Neuronal stem cell (in vitro differentiated cells): ENCODE measurements around the gene MRAS.
A peak's percentile ranks its signal among the peaks of the same experiment; 100 is the strongest.

Experiments
- DNase-seq: peaks from one replicate; pipeline ENCODE4 v3.0.0-alpha.2; 2013; ENCODE audit warnings: low spot score
- H2AFZ ChIP-seq: one replicate; pipeline ENCODE4 v1.6.1; 2013; ENCODE audit warnings: mild to moderate bottlenecking, low read length, inconsistent platforms
- H2AK5ac ChIP-seq: 2 replicates; pipeline ENCODE4 v1.6.1; 2013; ENCODE audit warnings: low read depth, mild to moderate bottlenecking, inconsistent platforms, low read length, moderate library complexity, mixed read lengths
- H2BK120ac ChIP-seq: 2 replicates; pipeline ENCODE4 v1.6.1; 2013; ENCODE audit warnings: low read depth, mild to moderate bottlenecking, inconsistent platforms, low read length, moderate library complexity, mixed read lengths
- H2BK12ac ChIP-seq: one replicate; pipeline ENCODE4 v1.6.1; 2013; ENCODE audit warnings: low read length, inconsistent platforms
- H2BK15ac ChIP-seq: 2 replicates; pipeline ENCODE4 v1.6.1; 2013; ENCODE audit warnings: mild to moderate bottlenecking, low read length, inconsistent platforms, mixed read lengths
- H2BK5ac ChIP-seq: one replicate; pipeline ENCODE4 v1.6.1; 2013; ENCODE audit warnings: inconsistent platforms, mild to moderate bottlenecking, low read length, moderate library complexity
- H3K14ac ChIP-seq: one replicate; pipeline ENCODE4 v1.6.1; 2013; ENCODE audit warnings: low read length, inconsistent platforms
- H3K18ac ChIP-seq: 2 replicates; pipeline ENCODE4 v1.6.1; 2013; ENCODE audit warnings: low read length, inconsistent platforms
- H3K23ac ChIP-seq: 2 replicates; pipeline ENCODE4 v1.6.1; 2013; ENCODE audit warnings: low read depth, mild to moderate bottlenecking, mixed read lengths, low read length, inconsistent platforms; ENCODE audit not compliant: poor library complexity
- H3K27ac ChIP-seq: replicated peaks from 3 replicates; pipeline ENCODE4 v1.5.1; 2013; ENCODE audit warnings: low read length, inconsistent platforms
- H3K27me3 ChIP-seq, 3 experiments: 2 replicates each; pipeline ENCODE4 v1.6.1; 2013; ENCODE audit warnings: low read length in 3 of 3, mild to moderate bottlenecking in 2 of 3, inconsistent platforms in 1 of 3, low read depth in 1 of 3, mixed read lengths in 1 of 3, moderate library complexity in 1 of 3; ENCODE audit not compliant: control insufficient read depth in 3 of 3, insufficient read depth in 3 of 3
- H3K36me3 ChIP-seq, 2 donors: replicated peaks in 1 of 2; 2 replicates each; pipeline ENCODE4 v1.6.1; 2013; ENCODE audit warnings: low read length in 2 of 2; ENCODE audit not compliant: control insufficient read depth in 2 of 2, insufficient read depth in 2 of 2
- H3K4ac ChIP-seq: 2 replicates; pipeline ENCODE4 v1.6.1; 2013; ENCODE audit warnings: inconsistent platforms, mild to moderate bottlenecking, low read length, moderate library complexity
- H3K4me1 ChIP-seq, 2 donors: 1 replicate in 1 of 2; 2 replicates in 1 of 2; pipeline ENCODE4 v1.6.1; 2013; ENCODE audit warnings: low read length in 2 of 2, low read depth in 1 of 2; ENCODE audit not compliant: control insufficient read depth in 2 of 2, insufficient read depth in 1 of 2
- H3K4me2 ChIP-seq: one replicate; pipeline ENCODE4 v1.6.1; 2013; ENCODE audit warnings: mild to moderate bottlenecking, low read length, inconsistent platforms; ENCODE audit not compliant: insufficient read depth, poor library complexity, severe bottlenecking
- H3K4me3 ChIP-seq, 2 donors: 2 replicates each; pipeline ENCODE4 v1.5.1; 2013; ENCODE audit warnings: low read length in 2 of 2, mild to moderate bottlenecking in 2 of 2, inconsistent platforms in 1 of 2, moderate library complexity in 1 of 2
- H3K79me1 ChIP-seq: one replicate; pipeline ENCODE4 v1.6.1; 2013; ENCODE audit warnings: low read depth, mild to moderate bottlenecking, inconsistent platforms, low read length, moderate library complexity
- H3K9ac ChIP-seq: one replicate; pipeline ENCODE4 v1.6.1; 2013; ENCODE audit warnings: mild to moderate bottlenecking, low read depth, low read length, inconsistent platforms; ENCODE audit not compliant: poor library complexity
- H3K9me3 ChIP-seq, 2 donors: replicated peaks in 1 of 2; 2 replicates each; pipeline versions ENCODE3 to v1.6.1; 2013; ENCODE audit warnings: low read length in 2 of 2, mild to moderate bottlenecking in 2 of 2, inconsistent platforms in 1 of 2, low read depth in 1 of 2, mixed read lengths in 1 of 2, moderate library complexity in 1 of 2; ENCODE audit not compliant: control insufficient read depth in 2 of 2, insufficient read depth in 1 of 2
- H4K8ac ChIP-seq: one replicate; pipeline ENCODE4 v1.6.1; 2013; ENCODE audit warnings: low read depth, mild to moderate bottlenecking, inconsistent platforms, low read length, moderate library complexity
- H4K91ac ChIP-seq: one replicate; pipeline ENCODE4 v1.6.1; 2013; ENCODE audit warnings: low read length, low read depth, mild to moderate bottlenecking, inconsistent platforms; ENCODE audit not compliant: poor library complexity
- WGBS, 2 donors: extraction: QIAGEN DNeasy Blood & Tissue Kit; methylation state at CpG; one replicate each; pipeline ENCODE4 v1.1.7; 2013; ENCODE audit warnings: missing lambda C conversion rate in 2 of 2, mixed read lengths in 1 of 2; ENCODE audit not compliant: insufficient read length in 2 of 2, insufficient replicate concordance in 1 of 2; ENCODE audit errors: extremely low coverage in 2 of 2; 5-methylcytosine and 5-hydroxymethylcytosine counted together

Gene MRAS

GRCh38 chr3:138383715-138384465, 35.5 kb downstream of the MRAS start:
- no peak overlapping the region for H3K23ac ChIP-seq
- H3K9ac ChIP-seq = no peak overlapping the region
- H3K4ac ChIP-seq = no peak overlapping the region
- H2AFZ ChIP-seq = no peak overlapping the region
- peaks cover 0 to 4% of the 10 kb centered on the region in 2 donors for H3K9me3 ChIP-seq
- H2BK5ac ChIP-seq = no peak overlapping the region
- no peak overlapping the region for H4K91ac ChIP-seq
- H2AK5ac ChIP-seq = no peak overlapping the region
- no peak for DNase-seq
- H3K4me3 ChIP-seq = no peak overlapping the region
- H2BK12ac ChIP-seq = no peak overlapping the region
- no peak overlapping the region for H2BK15ac ChIP-seq
- H3K79me1 ChIP-seq = no peaks in the 10 kb centered on the region
- no peak overlapping the region for H3K14ac ChIP-seq
- H3K18ac ChIP-seq = no peak overlapping the region
- H3K27ac ChIP-seq = no peak overlapping the region
- 100% methylated on average over 2 of the region's 10 CpGs for WGBS, 2 donors
- no peak overlapping the region for H2BK120ac ChIP-seq
- no peaks in the 10 kb centered on the region for H3K36me3 ChIP-seq
- no peak overlapping the region for H4K8ac ChIP-seq
- peaks cover 4 to 9% of the 10 kb centered on the region in 2 donors for H3K4me1 ChIP-seq
- no peak overlapping the region for H3K4me2 ChIP-seq
- H3K27me3 ChIP-seq = no peaks in the 10 kb centered on the region

DNA sequence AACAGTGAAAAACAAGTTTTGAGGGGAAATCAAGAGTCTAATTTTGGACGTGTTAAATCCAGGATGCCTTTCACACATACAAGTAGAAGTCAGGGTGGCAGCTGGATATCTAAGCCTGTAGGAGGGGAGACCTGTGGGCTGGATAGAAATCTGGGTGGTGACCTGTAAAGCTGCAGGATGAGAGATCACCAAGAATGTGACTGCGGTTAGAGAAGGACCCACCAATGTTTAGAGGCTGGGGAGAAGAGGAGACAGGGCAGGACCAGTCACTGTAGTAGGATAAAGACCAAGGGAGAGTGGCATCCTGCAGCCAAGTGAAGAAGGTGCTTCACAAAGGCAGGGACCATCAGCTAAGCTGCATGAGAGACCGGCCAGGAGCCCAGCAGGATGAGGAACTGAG, 36.2 kb downstream of the MRAS start:
- H3K79me1 ChIP-seq = no peaks in the 10 kb centered on the region
- H2AK5ac ChIP-seq = no peak overlapping the region
- H3K4me2 ChIP-seq = no peak overlapping the region
- no CpG with 5 or more reads among the region's 3 CpGs for WGBS, 2 donors
- no peaks in the 10 kb centered on the region for H3K27me3 ChIP-seq
- H3K23ac ChIP-seq = no peak overlapping the region
- no peak overlapping the region for H3K14ac ChIP-seq
- no peak for DNase-seq
- no peak overlapping the region for H3K18ac ChIP-seq
- H3K4me1 ChIP-seq = peaks cover 4 to 9% of the 10 kb centered on the region in 2 donors
- H2BK5ac ChIP-seq = no peak overlapping the region
- H4K91ac ChIP-seq = no peak overlapping the region
- peaks cover 0 to 4% of the 10 kb centered on the region in 2 donors for H3K9me3 ChIP-seq
- no peak overlapping the region for H4K8ac ChIP-seq
- no peak overlapping the region for H3K9ac ChIP-seq
- no peak overlapping the region for H3K4me3 ChIP-seq
- H2BK120ac ChIP-seq = no peak overlapping the region
- H3K36me3 ChIP-seq = no peaks in the 10 kb centered on the region
- no peak overlapping the region for H2BK15ac ChIP-seq
- no peak overlapping the region for H3K4ac ChIP-seq
- H2AFZ ChIP-seq = no peak overlapping the region
- no peak overlapping the region for H3K27ac ChIP-seq
- H2BK12ac ChIP-seq = no peak overlapping the region

GRCh38 chr3:138384976-138385375, 36.6 kb downstream of the MRAS start:
- Histone ChIP-seq H2BK5ac (no peak overlapping the region), H2AFZ (no peak overlapping the region), H3K18ac (no peak overlapping the region), H2AK5ac (no peak overlapping the region), H3K4me3 (no peak overlapping the region), H3K27me3 (no peaks in the 10 kb centered on the region), H2BK120ac (no peak overlapping the region), H3K27ac (no peak overlapping the region), H4K8ac (no peak overlapping the region), H3K9ac (no peak overlapping the region), H3K9me3 (peaks cover 0 to 4% of the 10 kb centered on the region in 2 donors), H2BK15ac (no peak overlapping the region), H3K79me1 (no peaks in the 10 kb centered on the region), H3K4ac (no peak overlapping the region), H3K14ac (no peak overlapping the region), H3K4me2 (no peak overlapping the region), H4K91ac (no peak overlapping the region), H2BK12ac (no peak overlapping the region), H3K23ac (no peak overlapping the region), H3K36me3 (no peaks in the 10 kb centered on the region), H3K4me1 (peaks cover 4 to 9% of the 10 kb centered on the region in 2 donors)
- no peak for DNase-seq
- 83% methylated on average over 1 of the region's 5 CpGs; no CpG with 5 or more reads in 1 of the 2 donors for WGBS, 2 donors

DNA sequence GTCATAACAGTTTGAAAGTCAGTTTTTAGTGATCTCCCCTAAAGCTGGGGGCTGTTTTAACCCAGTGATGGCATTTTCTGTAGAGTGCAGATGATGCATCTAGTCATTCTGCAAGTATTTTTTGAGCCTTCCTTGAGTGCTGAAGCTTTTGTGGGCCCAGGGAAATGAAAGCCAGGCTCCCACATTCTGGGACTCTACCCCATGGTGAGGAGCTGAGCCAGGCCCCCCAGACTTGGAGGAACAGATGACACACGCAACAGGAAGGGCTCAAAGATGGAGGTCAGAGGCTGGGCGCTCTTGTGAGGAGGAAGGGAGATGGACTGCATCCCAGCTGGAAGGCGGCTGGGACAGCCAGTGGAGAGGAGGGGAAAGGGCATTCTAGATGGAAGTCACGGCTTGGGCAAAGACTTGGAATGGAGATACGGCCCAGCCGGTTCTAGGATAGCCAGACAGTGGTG, 40.8 kb downstream of the MRAS start:
- Histone ChIP-seq H2BK12ac (peak overlapping the region; percentile 8), H4K8ac (no peak overlapping the region), H3K27me3 (no peaks in the 10 kb centered on the region), H3K9ac (no peak overlapping the region), H3K14ac (no peak overlapping the region), H2AK5ac (no peak overlapping the region), H3K79me1 (no peaks in the 10 kb centered on the region), H2BK15ac (no peak overlapping the region), H3K27ac (no peak overlapping the region), H3K36me3 (no peaks in the 10 kb centered on the region), H2BK120ac (no peak overlapping the region), H4K91ac (no peak overlapping the region), H3K18ac (no peak overlapping the region), H3K23ac (no peak overlapping the region), H3K4me3 (no peak overlapping the region), H2BK5ac (no peak overlapping the region), H3K4me2 (no peak overlapping the region), H3K4ac (no peak overlapping the region), H3K9me3 (peaks cover 0 to 4% of the 10 kb centered on the region in 2 donors), H2AFZ (no peak overlapping the region), H3K4me1 (peaks cover 2 to 3% of the 10 kb centered on the region in 2 donors)
- no peak for DNase-seq
- WGBS, 2 donors = no CpG with 5 or more reads among the region's 6 CpGs
